AG04449 (cell line): ENCODE measurements around the gene OTUD3.

Source experiments
- CTCF ChIA-PET: fragments of 350-600 bp; formaldehyde crosslinking; extraction: SDS; loops from one replicate; lab custom pipeline; 2021; ENCODE audit warnings: antibody characterized with exemption; lab: Yijun Ruan, JAX
- POLR2A ChIA-PET: fragments of 400-600, 350-600 bp; formaldehyde crosslinking; extraction: SDS; loops from one replicate; lab custom pipeline; 2020; ENCODE audit warnings: antibody characterized with exemption, inconsistent platforms; lab: Yijun Ruan, JAX
- DNase-seq: peaks from one replicate; pipeline ENCODE4 v3.0.0-alpha.2; 2010; ENCODE audit warnings: low read depth, low spot score
- H3K4me3 ChIP-seq: 2 replicates; pipeline ENCODE4 v1.5.1; 2011; ENCODE audit warnings: low read depth, mild to moderate bottlenecking, control low read depth, low read length
- CTCF ChIP-seq: IDR thresholded peaks from one replicate; pipeline ENCODE4 v1.5.1; 2011; ENCODE audit warnings: mild to moderate bottlenecking, moderate library complexity, low read length, control low read depth, inconsistent platforms; ENCODE audit not compliant: insufficient read depth; ENCODE audit errors: missing control alignments

Gene OTUD3

GRCh38 chr1:19882111-19883071 lies at the start of gene OTUD3:
Gene OTUD3, plus strand, starts transcription at chr1:19882395. Its CDS starts 119 bp downstream, at chr1:19882514.
- peak within 1 kb of the TSS; percentile 75 for H3K4me3 ChIP-seq
- CTCF ChIA-PET = interaction anchor here (0.6 to 6.6 kb wide), 31 partner anchors 10 to 612 kb away, joined by 3 to 77 read pairs (median 5); no protein-coding TSS in a partner anchor
- peak; percentile 78 for DNase-seq
- peak; percentile 87 for TF ChIP-seq CTCF
- POLR2A ChIA-PET = interaction anchor here (0.7 to 1.0 kb wide), 4 partner anchors 12 to 167 kb away, joined by 4 to 5 read pairs (median 4); no protein-coding TSS in a partner anchor

GRCh38 chr1:19835578-19835977 lies 46.6 kb upstream of the OTUD3 start:
- H3K4me3 ChIP-seq = no peak overlapping the region

GRCh38 chr1:19837866-19838265 lies 44.3 kb upstream of the OTUD3 start:
- CTCF ChIA-PET = no interaction called here
- POLR2A ChIA-PET = no interaction called here
- TF ChIP-seq CTCF = no peak
- DNase-seq = no peak
- no peak overlapping the region for H3K4me3 ChIP-seq

More at GRCh38 chr1:19835578-19835977, 46.6 kb upstream of the OTUD3 start:
- POLR2A ChIA-PET = no interaction called here
- no peak for TF ChIP-seq CTCF
- no peak for DNase-seq
- CTCF ChIA-PET = no interaction called here

- TF ChIP-seq CTCF = no peak
- ChIA-PET POLR2A (no interaction called here), CTCF (interaction anchor here (1.2 to 1.4 kb wide), 2 partner anchors 42 to 124 kb away, joined by 3 read pairs; partner anchors contain the start of gene OTUD3)
- no peak for DNase-seq
- H3K4me3 ChIP-seq = no peak overlapping the region
Observed at GRCh38 chr1:19840228-19840627, 42.0 kb upstream of the OTUD3 start.

- no peak for DNase-seq
- CTCF ChIA-PET = interaction anchor here (2.2 kb wide), 1 partner anchor 37 kb away, joined by 6 read pairs; the partner anchor contains the start of gene OTUD3
- POLR2A ChIA-PET = no interaction called here
- H3K4me3 ChIP-seq = no peak overlapping the region
- no peak for TF ChIP-seq CTCF
Observed at GRCh38 chr1:19844731-19845495, 37.3 kb upstream of the OTUD3 start.
